SIG-M5 treated with dmso at 0.1 percent for 504 hours (cell line): Measurements from ENCODE around the gene MMP20.

Experiments
- DNase-seq: peaks from one replicate; lab custom pipeline; 2025; ENCODE audit not compliant: unreplicated experiment; lab: John Stamatoyannopoulos, UW

MMP20 gene

DNA sequence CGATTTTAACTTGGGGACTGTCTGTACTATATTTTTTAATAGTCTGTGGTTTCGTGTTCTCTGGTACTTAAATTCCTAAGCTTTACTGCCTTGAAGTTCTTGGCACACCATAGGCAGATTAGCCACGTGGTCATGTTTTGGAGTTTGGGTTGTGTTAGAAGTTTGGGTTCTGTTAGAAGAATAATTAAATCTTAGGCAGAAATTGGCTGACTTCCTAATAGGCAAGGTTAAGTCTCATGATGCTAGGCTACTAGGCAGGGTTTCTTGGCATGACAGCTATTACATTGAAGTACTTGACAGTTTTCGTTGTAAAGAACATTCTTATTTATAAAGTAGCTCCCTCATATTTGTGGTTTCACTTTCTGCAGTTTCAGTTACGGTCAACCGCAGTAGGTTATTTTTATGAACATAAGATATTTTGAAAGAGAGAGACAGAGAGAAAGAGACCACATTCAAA, 64.5 kb downstream of the MMP20 start:
- peak; percentile 81 for DNase-seq

DNA sequence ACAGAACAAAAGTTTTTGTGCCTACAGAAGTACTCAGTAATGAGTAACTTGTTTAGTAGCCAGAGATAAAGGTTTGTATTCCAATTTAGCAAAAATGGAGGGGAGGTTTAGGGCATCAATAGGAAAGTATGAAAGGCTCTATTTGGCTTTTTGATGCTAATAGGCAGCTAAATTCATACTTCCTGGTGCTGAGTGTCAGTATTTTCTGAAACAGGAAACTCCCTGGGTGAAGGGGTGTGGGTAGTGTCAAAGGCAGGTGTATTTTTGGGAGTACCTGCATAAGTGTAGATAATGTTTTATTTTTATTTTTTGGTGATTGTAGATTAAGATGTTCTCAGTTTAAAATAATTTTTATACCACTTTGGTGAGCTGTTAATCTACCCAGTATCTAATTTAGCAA, 65.3 kb downstream of the MMP20 start:
- peak; percentile 7 for DNase-seq

DNA sequence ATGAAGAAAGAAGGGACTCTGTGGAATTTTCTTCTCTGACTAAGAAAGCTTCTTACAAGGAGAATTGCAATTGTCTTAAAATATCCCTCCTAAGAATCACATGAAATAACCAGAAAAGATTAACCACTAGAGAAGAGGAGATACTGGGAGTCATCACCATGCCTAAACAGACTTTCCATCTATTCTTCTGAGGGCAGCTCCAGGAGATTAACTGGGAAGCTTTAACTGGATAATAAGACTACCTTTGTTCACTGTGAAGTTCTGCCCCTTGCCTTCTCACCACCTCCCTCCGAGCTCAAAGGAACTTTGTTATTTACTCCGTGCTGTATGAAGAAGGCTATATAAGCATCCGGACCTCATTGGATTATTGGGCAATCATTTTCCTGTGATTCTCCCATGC, 70.0 kb downstream of the MMP20 start:
- DNase-seq: no peak

DNA sequence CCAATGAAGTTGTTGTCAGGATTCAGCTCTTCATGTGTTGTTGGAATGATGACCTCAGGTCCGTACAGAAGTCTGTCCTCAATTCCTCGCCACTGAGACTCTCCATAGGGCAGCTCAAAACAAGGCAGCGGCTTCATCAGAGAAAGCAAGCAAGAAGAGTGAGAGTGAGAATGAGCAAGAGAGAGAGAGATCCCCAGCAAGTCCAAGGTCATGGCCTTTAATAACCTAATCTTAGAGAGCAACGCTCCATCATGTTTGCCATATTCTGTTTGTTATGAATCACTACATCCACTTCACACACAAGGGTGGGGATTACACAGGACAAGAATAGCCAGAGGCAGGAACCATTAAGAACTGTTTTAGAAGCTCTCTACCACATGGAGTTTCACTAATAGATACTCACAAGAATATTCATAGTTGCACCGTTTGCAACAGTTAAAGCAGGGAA, 71.3 kb downstream of the MMP20 start:
- no peak for DNase-seq

DNA sequence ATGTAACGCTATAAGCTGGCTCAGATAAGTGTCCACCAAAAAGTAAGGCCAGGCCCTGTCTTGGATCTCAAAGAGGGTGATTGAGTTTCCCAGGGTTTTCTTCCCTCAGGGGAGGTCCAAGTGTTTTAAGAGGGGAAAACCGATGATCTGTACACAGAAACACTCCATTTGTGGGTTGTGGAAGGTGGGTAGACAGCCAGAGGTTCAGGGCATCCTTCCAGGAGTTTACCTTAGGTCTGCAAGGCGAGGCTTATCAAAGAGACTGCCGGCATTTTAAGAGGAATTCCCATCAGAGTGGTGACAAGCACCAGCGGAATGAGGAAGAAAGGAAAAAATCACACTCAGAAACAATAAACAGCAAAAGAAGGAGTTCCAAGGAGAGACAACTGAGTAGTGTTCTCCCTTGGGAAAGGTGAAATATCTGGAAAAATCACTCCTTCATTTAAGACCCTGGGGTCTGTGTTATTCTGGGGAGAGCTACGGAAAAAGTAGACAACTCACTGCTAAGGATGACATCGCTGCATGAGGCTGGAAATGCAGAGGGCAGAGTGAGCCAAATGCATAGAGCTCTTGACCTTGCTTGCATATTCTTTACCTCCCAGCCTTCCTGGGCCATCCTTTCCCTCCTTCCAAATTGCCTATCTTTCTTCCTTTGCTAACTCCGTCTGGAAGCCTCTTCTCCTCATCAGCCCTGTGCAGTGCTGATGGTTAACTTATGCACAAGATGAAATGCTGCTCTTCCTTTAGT, 72.5 kb downstream of the MMP20 start:
- no peak for DNase-seq

DNA sequence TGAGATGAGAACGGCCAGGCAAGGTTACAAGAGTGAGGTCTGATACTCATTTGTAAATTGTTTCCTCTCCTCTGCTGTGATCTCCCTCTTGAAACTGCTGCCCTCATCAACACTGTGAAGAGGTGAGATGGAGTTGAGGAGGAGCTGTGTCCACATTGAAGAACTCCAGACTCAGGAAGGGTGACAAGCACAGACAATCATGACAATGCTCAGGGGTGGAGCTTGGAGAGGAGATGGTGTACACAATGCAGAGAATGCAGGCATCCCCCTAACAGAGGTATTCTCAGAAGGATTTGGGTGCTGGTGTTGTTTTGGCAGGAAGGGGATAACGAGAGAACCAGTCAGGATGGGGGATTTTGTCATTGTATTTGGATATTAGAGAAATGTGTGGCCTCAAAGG, 73.1 kb downstream of the MMP20 start:
- no peak for DNase-seq

DNA sequence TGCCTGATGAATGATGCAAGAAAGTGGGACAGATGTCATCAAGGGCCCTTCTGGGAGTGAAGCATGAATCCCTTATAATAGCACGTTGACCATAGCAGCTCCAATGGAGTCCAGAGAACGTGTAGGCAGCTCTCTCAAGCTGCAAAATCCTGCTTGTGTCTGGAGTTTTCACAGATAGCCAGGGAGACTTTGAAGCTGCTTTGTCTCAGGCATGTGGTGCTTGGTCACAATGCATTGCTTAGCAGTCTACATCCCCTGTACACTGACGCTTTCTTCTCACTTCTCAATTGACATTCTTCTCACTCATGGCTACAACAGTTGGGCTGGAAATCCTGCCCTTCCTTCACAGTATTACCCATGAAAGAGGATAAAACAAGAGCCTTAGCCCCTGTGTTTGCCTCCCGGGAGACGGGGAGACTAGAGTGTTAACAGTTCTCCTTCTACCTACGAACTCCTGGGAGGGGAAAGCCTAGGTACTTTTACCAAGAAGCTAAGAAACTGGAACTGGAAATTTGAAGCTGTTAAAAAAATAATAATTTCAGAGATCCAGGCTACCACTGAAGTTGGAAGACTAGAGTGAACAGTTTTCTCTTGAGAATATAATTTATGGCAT, 73.9 kb downstream of the MMP20 start:
- DNase-seq: no peak

DNA sequence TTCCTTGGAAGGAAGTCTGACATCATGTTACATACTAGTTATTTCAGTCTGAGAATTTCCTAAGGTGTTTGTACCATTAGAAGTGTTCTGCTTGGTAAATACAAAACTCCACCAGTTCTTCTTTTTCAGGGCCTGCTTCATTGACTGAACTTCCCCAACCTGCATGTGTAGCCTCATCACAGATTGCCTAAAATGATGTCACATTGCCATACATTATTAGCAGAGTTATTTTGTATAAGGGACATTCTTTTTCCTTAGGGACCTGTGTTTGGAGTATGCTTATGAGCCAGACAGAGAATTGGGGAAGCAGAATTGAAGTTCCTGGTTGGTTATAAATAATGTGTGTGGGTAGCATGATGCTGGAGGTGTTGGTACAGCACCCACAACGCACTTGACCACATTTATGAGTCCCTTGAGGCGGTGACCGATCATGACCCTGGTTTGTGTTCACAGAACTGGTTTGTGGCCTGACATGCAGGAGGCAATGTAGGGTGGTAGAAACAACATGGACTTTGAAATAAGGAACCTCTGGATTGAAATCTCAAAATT, 78.1 kb downstream of the MMP20 start:
- DNase-seq: peak; percentile 70

DNA sequence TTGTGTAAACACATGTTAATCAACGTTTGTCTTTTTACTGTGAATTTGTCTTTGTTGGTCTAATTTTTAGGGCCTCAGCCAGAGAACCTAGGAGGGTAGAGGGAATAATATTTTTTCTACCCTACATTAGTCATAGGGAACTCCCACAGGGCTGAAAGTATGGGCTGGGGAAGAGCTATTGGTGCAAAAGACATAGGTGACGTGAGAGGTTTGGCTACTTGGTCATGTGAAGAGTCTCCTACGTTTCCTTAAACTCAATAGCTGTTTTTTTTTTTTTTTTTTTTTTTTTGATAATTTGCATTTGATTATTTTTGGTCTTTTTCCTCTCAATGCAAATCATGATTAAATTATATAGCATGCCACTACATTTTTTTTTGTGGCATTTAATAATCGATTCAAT, 78.7 kb downstream of the MMP20 start:
- DNase-seq: no peak

DNA sequence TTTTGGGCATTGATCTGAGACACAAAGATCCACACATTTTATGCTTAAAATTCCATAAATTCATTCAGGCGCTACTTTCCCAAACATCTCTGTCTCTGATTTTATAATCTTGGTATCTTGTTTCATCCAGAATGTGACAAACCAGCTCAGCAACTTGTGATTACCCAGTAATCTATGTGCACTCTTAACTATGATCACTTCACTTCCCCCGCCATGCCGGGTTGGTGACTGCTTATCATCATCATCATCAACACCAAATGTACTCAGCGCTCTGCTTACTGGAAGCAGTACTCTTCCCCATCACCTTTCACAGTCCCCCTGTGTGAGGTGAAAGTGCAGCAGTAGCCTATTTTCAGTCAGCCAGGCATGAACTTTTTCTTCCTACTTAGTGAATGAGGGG, 79.4 kb downstream of the MMP20 start:
- DNase-seq: no peak

DNA sequence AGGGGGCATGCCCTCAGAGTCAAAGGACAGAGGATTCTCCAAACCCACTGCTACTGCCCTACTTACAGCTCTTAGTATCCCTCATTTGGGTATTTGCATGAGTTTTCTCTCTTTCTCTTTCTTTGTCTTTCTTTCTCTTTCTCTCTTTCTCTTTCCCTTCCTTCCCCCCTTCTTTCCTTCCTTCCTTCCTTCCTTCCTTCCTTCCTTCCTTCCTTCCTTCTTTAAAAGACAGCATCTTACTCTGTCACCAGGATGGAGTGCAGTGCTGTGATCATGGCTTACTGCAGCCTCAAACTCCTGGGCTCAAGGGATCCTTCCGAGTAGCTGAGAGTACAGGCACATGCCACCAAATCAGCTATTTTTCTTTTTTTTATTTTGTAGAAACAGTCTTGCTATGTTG, 80.5 kb downstream of the MMP20 start:
- no peak for DNase-seq

DNA sequence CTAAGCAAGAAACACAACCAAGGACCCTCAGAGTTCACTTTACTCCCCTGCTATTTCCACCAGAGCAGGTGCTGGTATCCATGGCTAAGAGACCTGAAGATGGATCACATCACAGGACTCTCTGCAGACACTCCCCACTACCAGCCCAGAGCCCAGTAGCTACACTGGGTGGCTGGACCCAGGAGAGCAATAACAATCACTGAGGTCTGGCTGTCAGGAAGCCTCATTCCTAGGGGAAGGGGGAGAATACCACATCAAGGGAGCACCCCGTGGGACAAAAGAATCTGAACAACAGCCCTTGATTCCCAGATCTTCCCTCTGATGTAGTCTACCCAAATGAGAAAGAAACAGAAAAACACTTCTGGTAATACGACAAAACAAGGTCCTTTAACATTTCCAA, 85.6 kb downstream of the MMP20 start:
- DNase-seq: no peak

DNA sequence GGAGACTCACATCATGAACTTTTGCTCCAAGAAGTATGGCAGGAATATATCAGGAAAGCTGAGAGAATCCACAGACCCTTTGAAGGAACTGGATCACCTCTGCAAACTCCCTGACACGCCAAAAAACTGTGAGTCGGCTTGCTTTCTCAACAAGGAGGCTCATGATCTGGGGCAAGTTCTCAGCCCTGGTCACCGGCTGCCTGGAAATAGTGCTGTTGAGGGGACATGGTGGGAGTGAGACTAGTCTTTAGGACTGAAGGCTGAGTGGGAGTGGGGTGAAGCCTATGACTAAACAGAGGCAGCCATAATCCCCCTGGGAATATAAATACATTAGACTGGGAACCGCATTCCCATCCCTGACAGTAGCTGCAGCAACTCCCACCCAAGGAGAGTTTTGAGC, 86.2 kb downstream of the MMP20 start:
- DNase-seq: no peak

DNA sequence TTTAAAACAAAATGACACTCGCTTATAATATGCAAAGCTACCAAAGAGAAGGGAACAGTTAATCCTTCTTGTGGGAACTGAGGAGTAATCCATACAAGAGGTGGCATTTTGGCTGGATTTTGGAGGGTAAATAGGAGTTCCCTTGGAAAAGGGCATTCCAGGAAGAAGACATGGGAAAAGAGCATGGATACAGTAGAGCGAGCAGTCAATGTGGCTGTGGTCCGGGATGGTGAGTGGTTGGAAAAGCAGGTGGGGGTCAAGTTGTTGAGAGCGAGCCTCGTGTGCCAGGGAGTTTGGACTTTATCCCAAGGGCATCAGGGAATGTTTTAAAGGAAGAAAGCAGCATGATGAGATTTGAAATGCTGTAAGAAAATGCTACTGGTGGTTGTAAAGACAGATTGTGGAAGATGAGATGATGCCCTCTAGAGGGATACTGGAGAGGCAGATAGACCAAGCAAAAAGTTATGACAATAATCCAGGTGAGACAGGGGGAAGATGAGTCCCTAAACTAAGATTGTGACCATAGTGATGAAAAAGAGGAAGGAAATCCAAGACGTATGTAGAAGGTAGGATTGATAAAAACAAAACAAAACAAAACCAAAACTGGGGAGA, 90.8 kb downstream of the MMP20 start:
- DNase-seq: peak; percentile 3

DNA sequence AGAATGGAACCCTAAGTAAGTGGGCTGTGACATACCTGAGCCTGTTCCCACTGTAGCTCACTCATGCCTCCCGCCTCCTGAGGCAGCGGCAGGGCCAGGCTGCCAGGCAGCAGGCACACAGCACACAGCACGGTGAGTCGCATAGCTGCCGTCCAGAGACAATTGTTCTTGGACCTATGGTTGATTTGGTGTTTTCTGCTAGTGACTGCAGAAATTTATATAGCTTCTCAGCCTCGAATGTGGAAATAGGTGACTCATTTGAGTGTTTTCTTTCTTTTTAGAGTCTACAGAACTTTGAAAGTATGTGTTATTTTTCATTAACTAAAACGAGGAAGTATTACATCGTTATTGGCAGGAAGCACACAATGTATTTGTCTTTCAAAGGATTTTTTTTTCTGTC, 94.6 kb downstream of the MMP20 start, which contains the start of gene MMP7:
TSS of gene MMP7 (minus strand) at position 190 of the 400 bp plus-strand sequence. CDS start at position 143, 47 bp downstream.
- no peak for DNase-seq

DNA sequence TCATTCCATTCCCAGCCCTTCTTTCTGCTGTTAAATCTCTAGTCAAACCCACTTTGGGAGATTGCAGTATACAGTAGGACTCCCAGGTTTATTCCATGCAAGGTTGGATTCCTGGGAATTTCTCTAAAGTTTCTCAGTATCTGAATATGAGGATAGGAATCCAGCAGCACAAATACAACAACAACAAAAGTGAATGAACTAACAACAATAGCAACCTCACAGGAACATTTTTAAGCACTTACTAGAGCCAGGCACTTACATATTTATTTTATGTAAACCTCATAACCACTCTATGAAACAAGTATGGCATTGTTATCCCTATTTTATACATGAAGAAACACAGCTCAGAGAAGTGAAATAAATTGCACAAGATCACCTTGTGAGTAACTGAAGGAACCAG, 96.5 kb downstream of the MMP20 start:
- DNase-seq: no peak

DNA sequence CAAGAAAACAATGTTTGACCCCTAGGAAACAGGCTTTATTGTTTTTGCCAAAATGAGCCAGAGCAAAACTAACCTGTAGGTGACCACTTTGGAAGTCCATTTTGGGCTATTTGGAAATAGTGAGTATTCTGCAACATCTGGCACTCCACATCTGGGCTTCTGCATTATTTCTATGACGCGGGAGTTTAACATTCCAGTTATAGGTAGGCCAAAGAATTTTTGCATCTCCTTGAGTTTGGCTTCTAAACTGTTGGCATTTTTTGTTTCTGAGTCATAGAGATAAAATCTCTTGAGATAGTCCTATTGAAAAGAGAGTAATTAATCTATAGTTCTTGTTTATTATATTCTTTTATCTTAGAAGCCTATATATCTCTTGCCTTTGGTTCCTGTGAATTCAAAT, 97.4 kb downstream of the MMP20 start:
- DNase-seq: no peak

DNA sequence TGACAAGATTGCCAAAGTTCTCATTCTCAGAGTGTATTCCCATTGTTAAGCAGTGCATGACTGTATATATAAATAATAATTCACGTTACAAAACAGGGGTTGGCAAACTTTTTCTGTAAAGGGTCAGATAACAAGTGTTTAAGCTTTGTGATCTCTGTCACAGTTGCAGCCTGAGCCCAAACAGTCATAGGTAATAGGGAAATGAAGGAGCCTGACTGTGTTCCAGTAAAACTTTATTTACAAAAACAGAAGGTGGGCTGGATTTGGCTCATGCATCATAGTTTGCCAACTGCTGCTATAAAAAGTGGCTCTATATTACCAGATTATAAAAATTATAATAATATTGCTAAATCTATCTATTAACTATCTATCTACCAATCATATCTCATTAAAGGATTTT, 98.1 kb downstream of the MMP20 start:
- no peak for DNase-seq
